ENCODE results near the gene NRIP3.
"Not testable (repeated sequence)": the region's sequence is repeated elsewhere in the genome, so short reads cannot be mapped to it uniquely, and the experiment has no call there.

Gene NRIP3

DNA sequence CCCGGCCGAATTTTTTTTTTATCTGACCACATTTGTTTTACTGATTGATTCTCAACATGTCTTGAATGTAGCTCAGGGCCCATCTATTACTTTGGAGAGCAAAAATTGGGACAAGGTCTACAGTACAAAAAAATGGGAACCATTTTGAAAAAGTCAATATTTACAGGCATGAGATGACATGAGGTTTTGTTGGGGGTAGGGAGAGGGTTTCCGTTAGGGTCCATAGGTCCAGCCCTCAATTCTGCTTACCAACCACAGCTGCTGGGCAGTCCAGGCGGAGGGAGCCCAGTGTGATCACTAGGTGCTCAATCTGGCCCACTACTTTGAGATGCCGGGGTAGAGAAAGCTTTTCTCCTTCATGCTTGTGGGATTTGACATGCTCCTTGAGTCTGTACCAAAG, 18.3 kb downstream of the NRIP3 start:
- TF ChIP-seq, protein P1, sequence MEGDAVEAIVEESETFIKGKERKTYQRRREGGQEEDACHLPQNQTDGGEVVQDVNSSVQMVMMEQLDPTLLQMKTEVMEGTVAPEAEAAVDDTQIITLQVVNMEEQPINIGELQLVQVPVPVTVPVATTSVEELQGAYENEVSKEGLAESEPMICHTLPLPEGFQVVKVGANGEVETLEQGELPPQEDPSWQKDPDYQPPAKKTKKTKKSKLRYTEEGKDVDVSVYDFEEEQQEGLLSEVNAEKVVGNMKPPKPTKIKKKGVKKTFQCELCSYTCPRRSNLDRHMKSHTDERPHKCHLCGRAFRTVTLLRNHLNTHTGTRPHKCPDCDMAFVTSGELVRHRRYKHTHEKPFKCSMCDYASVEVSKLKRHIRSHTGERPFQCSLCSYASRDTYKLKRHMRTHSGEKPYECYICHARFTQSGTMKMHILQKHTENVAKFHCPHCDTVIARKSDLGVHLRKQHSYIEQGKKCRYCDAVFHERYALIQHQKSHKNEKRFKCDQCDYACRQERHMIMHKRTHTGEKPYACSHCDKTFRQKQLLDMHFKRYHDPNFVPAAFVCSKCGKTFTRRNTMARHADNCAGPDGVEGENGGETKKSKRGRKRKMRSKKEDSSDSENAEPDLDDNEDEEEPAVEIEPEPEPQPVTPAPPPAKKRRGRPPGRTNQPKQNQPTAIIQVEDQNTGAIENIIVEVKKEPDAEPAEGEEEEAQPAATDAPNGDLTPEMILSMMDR (conservative IDR thresholded peaks at IDR 0.05; ENCODE audit: control insufficient read depth, insufficient read depth, low read depth, low read length) = no peak
- no peak for DNase-seq (ENCODE audit: low read depth)
- no peak overlapping the region for H3K4me3 ChIP-seq (ENCODE audit: control insufficient read depth, low read depth, low read length)

DNA sequence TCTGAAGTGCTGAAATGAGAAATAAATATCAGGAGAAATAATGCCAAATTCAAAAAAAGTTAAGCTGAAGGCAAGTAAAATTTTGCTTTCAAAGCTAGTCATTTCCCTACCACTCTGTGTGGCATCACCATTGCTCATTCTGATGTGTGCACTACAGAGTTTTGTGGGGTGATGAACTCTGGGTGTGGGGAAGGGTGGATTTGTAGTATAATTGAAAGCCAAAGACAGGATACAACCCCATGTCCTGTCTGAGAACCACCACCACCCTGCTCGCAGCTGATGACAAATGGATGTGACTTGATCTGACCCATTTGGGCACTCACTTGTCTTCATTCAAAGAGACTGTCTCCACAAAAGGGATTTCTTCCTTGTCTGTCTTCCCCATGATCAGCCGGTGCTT, 20.2 kb downstream of the NRIP3 start:
- DNase-seq (ENCODE audit: low read depth) = no peak
- H3K4me3 ChIP-seq (ENCODE audit: control insufficient read depth, low read depth, low read length) = no peak overlapping the region
- TF ChIP-seq, protein P1 (conservative IDR thresholded peaks at IDR 0.05; ENCODE audit: control insufficient read depth, insufficient read depth, low read depth, low read length) = no peak

- TF ChIP-seq, protein P1 (conservative IDR thresholded peaks at IDR 0.05; ENCODE audit: control insufficient read depth, insufficient read depth, low read depth, low read length) = no peak
- no peak overlapping the region for H3K4me3 ChIP-seq (ENCODE audit: control insufficient read depth, low read depth, low read length)
- no peak for DNase-seq (ENCODE audit: low read depth)
These were observed 23.3 kb downstream of the NRIP3 start for GRCh38 chr11:8980485-8980884.

- not testable (repeated sequence) for H3K4me3 ChIP-seq (ENCODE audit: control insufficient read depth, low read depth, low read length); DNase-seq (ENCODE audit: low read depth)
These were observed 24.4 kb downstream of the NRIP3 start for GRCh38 chr11:8979365-8979764.

DNA sequence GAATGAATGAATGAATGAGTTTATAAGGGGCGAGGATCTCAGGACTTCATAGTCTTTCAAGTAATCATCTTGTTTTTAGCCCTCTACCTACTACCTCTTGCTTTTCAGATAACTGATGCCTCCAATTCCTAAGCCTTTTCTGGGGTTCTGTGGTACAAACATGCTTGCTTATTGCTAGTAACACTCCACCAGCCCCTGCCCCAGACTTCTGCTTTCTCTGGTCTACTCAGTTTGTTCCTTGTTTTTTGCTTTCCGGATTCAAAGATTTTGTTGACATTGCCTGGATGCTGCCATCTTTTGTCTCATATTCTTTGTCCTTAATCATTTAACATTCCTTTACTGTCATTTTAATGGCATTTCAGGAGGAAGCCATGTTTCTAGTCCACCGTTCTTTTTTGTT, 30.7 kb downstream of the NRIP3 start:
- no peak overlapping the region for H3K4me3 ChIP-seq (ENCODE audit: control insufficient read depth, low read depth, low read length)
- DNase-seq (ENCODE audit: low read depth) = no peak
- TF ChIP-seq, protein P1 (conservative IDR thresholded peaks at IDR 0.05; ENCODE audit: control insufficient read depth, insufficient read depth, low read depth, low read length) = no peak

DNA sequence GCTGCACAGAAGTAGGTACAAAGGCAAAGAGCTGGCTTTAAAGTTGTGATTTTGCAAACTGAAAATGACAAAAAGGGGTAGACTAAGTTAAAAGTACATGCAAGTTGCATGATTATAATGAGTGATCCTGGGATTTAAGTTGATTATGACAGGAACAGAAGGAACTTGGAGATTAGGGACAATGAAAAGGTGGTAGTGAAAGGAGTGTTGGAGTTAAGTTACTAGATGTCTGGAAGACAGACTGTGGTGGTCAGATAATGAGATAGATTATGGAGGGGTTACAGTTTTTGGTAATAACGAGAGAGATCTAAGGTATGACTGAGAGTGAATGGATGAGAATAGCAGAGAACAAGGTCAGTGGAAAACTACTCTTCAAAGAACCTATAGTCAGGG, 31.9 kb downstream of the NRIP3 start:
- no peak for DNase-seq (ENCODE audit: low read depth)
- no peak overlapping the region for H3K4me3 ChIP-seq (ENCODE audit: control insufficient read depth, low read depth, low read length)
- TF ChIP-seq, protein P1 (conservative IDR thresholded peaks at IDR 0.05; ENCODE audit: control insufficient read depth, insufficient read depth, low read depth, low read length) = no peak

DNA sequence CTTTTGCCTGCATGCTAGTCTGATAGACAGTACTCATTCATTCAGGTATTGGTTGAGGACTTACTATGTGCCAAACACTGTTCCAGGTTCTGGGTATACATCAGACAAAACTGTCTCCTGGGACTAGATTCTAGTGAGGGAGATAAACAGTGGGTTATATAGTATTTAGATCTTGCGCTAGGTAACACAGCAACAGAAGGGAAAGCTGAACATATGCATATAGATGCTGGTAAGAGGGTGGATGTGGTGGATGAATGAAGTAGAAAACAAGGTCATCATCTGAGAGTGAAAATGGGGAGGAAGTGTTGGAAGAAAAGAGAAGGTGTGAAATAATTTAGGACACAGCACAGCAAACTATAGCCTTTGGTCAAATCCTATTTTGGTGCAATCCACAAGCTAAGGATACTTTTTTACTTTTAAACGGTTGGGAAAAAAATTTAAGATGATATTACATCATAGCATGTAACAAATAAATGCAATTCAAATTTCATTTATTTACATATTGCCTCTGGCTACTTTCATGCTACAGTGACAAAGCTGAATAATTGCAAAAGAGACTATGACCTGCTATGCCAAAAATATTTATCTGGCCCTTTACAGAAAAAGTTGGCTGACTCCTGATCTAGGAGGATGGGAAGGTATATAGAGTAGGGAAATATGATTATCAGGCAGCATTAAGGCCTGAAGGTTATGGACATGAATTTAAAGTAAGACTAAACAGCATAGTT, 32.4 kb downstream of the NRIP3 start:
- no peak overlapping the region for H3K4me3 ChIP-seq (ENCODE audit: control insufficient read depth, low read depth, low read length)
- TF ChIP-seq, protein P1 (conservative IDR thresholded peaks at IDR 0.05; ENCODE audit: control insufficient read depth, insufficient read depth, low read depth, low read length) = no peak
- no peak for DNase-seq (ENCODE audit: low read depth)
